H1 (cell line): ENCODE data around the gene LIN37. TPM values are rescaled to one million over a fixed set of nuclear protein-coding genes. Genes with fewer than 3 reads are reported as not detected.

ENCODE experiments used
- BCL11A ChIP-seq, 2 experiments: IDR thresholded peaks; one replicate each; pipeline ENCODE4 v1.6.1; 2011; ENCODE audit warnings: low read depth in 2 of 2, low read length in 2 of 2, mild to moderate bottlenecking in 2 of 2
- CEBPB ChIP-seq: IDR thresholded peaks from 2 replicates; pipeline ENCODE4 v1.6.1; 2012; ENCODE audit warnings: low read depth, low read length
- FOSL1 ChIP-seq: IDR thresholded peaks from 2 replicates; pipeline ENCODE4 v1.6.1; 2011; ENCODE audit warnings: mild to moderate bottlenecking, low read depth, low read length, moderate library complexity; ENCODE audit not compliant: insufficient read depth
- HDAC6 ChIP-seq: IDR thresholded peaks from one replicate; pipeline ENCODE4 v1.7.1; 2012; ENCODE audit warnings: low read depth, mild to moderate bottlenecking, inconsistent platforms, low read length, moderate library complexity
- SAP30 ChIP-seq: fragments of 300-600 bp; sonication (generic); IDR thresholded peaks from 2 replicates; pipeline ENCODE4 v1.7.1; 2012; ENCODE audit warnings: low read length, moderate library complexity, mild to moderate bottlenecking, inconsistent platforms; ENCODE audit not compliant: insufficient read depth, insufficient replicate concordance
- polyA plus RNA-seq, 7 experiments: library from polyadenylated mRNA; depleted of rRNA in 3 of 7; stranded (reverse) in 5 of 7; unstranded in 2 of 7; fragments of >200 nt in 5 of 7; fragments of 200-250 nt in 2 of 7; gene quantifications; 1 replicate in 5 of 7; 2 replicates in 1 of 7; 4 replicates in 1 of 7; pipeline versions ENCODE4 v1.2.1 to v1.2.3, GENCODE V29; 2011 to 2013; ENCODE audit warnings: missing spikeins in 2 of 7, mixed read lengths in 2 of 7
- total RNA-seq: library from RNA; stranded (reverse); fragmentation: NEBNext Ultra II Directional; extraction: Animal tissue kit (Norgen Biotek cat#: 25700); gene quantifications from 2 replicates; pipeline ENCODE4 v1.2.1, GENCODE V29; 2021
- TF ChIP-seq, protein P1 (sequence below): fragments of 300-600 bp; sonication (generic); IDR thresholded peaks from 2 replicates; pipeline ENCODE4 v1.7.1; 2012; ENCODE audit warnings: low read length, moderate library complexity, mild to moderate bottlenecking, inconsistent platforms; ENCODE audit not compliant: insufficient replicate concordance
- TF ChIP-seq, protein P2 (sequence below): IDR thresholded peaks from 2 replicates; pipeline ENCODE4 v1.6.1; 2012; ENCODE audit warnings: low read length, inconsistent platforms

Gene LIN37
- total and polyA plus RNA-seq, 2 of the 8 experiments (the other 6 are each of a cell fraction or from before 2014, with no cell fraction given), result 3.8 to 9.8 TPM

DNA sequence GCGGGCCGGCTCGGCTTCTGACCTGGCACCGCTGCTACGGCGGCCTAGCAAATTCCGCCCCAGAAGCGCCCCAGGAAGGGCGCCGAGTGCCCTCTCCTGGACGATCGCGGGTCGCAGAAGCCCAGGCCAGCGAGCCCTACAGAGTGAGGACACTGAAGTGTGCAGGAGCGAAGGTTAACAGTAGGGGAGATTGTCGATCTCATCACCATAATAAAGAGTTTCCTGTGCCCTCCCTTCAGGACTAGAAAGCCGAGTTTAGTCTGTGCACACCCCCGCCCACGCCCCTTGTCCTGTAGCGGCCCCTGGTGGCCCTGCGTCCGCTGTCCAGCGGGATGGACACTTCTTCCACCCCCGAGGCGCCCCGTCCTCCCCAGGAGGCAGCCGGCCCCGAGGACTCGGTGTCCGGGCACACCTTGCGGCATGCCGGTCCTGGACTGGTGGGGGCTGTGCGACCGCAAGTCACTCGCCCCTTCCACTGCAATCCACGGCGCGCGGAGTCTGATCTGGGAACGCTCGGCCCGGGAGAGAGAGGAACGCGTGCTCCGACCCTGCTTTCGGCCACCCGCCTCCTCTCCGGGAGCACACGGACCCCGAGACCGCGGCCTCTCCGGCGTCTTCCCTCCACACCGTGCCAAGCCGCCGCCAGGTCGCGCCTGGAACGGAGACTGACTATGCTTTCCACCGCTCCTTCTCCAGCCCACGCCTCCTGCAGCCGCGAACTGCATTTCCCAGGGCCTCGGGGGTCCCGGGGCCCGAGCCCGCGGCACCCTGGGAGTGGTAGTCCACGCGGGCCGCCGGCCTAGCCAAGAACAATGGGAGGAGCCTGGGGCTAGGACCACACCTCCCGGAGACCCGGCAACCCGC, 31.3 kb upstream of the LIN37 start (continued):
- TF ChIP-seq, protein P1, sequence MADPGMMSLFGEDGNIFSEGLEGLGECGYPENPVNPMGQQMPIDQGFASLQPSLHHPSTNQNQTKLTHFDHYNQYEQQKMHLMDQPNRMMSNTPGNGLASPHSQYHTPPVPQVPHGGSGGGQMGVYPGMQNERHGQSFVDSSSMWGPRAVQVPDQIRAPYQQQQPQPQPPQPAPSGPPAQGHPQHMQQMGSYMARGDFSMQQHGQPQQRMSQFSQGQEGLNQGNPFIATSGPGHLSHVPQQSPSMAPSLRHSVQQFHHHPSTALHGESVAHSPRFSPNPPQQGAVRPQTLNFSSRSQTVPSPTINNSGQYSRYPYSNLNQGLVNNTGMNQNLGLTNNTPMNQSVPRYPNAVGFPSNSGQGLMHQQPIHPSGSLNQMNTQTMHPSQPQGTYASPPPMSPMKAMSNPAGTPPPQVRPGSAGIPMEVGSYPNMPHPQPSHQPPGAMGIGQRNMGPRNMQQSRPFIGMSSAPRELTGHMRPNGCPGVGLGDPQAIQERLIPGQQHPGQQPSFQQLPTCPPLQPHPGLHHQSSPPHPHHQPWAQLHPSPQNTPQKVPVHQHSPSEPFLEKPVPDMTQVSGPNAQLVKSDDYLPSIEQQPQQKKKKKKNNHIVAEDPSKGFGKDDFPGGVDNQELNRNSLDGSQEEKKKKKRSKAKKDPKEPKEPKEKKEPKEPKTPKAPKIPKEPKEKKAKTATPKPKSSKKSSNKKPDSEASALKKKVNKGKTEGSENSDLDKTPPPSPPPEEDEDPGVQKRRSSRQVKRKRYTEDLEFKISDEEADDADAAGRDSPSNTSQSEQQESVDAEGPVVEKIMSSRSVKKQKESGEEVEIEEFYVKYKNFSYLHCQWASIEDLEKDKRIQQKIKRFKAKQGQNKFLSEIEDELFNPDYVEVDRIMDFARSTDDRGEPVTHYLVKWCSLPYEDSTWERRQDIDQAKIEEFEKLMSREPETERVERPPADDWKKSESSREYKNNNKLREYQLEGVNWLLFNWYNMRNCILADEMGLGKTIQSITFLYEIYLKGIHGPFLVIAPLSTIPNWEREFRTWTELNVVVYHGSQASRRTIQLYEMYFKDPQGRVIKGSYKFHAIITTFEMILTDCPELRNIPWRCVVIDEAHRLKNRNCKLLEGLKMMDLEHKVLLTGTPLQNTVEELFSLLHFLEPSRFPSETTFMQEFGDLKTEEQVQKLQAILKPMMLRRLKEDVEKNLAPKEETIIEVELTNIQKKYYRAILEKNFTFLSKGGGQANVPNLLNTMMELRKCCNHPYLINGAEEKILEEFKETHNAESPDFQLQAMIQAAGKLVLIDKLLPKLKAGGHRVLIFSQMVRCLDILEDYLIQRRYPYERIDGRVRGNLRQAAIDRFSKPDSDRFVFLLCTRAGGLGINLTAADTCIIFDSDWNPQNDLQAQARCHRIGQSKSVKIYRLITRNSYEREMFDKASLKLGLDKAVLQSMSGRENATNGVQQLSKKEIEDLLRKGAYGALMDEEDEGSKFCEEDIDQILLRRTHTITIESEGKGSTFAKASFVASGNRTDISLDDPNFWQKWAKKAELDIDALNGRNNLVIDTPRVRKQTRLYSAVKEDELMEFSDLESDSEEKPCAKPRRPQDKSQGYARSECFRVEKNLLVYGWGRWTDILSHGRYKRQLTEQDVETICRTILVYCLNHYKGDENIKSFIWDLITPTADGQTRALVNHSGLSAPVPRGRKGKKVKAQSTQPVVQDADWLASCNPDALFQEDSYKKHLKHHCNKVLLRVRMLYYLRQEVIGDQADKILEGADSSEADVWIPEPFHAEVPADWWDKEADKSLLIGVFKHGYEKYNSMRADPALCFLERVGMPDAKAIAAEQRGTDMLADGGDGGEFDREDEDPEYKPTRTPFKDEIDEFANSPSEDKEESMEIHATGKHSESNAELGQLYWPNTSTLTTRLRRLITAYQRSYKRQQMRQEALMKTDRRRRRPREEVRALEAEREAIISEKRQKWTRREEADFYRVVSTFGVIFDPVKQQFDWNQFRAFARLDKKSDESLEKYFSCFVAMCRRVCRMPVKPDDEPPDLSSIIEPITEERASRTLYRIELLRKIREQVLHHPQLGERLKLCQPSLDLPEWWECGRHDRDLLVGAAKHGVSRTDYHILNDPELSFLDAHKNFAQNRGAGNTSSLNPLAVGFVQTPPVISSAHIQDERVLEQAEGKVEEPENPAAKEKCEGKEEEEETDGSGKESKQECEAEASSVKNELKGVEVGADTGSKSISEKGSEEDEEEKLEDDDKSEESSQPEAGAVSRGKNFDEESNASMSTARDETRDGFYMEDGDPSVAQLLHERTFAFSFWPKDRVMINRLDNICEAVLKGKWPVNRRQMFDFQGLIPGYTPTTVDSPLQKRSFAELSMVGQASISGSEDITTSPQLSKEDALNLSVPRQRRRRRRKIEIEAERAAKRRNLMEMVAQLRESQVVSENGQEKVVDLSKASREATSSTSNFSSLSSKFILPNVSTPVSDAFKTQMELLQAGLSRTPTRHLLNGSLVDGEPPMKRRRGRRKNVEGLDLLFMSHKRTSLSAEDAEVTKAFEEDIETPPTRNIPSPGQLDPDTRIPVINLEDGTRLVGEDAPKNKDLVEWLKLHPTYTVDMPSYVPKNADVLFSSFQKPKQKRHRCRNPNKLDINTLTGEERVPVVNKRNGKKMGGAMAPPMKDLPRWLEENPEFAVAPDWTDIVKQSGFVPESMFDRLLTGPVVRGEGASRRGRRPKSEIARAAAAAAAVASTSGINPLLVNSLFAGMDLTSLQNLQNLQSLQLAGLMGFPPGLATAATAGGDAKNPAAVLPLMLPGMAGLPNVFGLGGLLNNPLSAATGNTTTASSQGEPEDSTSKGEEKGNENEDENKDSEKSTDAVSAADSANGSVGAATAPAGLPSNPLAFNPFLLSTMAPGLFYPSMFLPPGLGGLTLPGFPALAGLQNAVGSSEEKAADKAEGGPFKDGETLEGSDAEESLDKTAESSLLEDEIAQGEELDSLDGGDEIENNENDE, result no peak
- no peak for TF ChIP-seq BCL11A (IDR thresholded peaks at IDR 0.05; ENCODE audit: low read depth in 2 of 2, low read length in 2 of 2)
- TF ChIP-seq FOSL1, result no peak
- no peak for TF ChIP-seq SAP30
- TF ChIP-seq HDAC6, result no peak
- TF ChIP-seq CEBPB, result no peak
- TF ChIP-seq, protein P2, sequence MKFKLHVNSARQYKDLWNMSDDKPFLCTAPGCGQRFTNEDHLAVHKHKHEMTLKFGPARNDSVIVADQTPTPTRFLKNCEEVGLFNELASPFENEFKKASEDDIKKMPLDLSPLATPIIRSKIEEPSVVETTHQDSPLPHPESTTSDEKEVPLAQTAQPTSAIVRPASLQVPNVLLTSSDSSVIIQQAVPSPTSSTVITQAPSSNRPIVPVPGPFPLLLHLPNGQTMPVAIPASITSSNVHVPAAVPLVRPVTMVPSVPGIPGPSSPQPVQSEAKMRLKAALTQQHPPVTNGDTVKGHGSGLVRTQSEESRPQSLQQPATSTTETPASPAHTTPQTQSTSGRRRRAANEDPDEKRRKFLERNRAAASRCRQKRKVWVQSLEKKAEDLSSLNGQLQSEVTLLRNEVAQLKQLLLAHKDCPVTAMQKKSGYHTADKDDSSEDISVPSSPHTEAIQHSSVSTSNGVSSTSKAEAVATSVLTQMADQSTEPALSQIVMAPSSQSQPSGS, result no peak
